Measurements from ENCODE around the gene RNF113B.

Gene RNF113B

DNA sequence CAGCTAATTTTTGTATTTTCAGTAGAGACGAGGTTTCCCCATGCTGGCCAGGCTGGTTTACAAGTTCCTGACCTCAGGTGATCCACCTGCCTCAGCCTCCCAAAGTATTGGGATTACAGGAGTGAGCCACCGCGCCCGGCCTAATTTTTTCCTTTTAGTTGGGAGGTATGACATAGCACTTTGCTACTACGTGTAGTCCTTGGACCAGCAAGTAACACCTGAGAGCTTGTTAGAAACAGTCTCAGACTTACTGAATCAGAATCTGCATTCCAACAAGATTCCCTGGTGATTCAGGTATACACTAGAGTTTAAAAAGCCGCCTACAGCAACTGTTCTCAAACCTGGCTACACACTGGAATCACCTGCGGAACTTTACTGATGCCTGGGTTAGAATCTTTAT, 36.0 kb downstream of the RNF113B start:
- H3K23ac ChIP-seq (ENCODE audit: low read length in 2 of 2), result no peak overlapping the region
- H2BK12ac ChIP-seq (ENCODE audit: low read length in 2 of 2), result no peak overlapping the region
- no peak overlapping the region for H2AK5ac ChIP-seq (ENCODE audit: low read length, severe bottlenecking)
- H3K27me3 ChIP-seq (ENCODE audit: control insufficient read depth in 1 of 2, insufficient read depth in 1 of 2, low read length in 2 of 2), result no peaks in the 10 kb centered on the region
- H3K4me1 ChIP-seq (ENCODE audit: control insufficient read depth, insufficient read depth, low read depth, low read length), result peaks cover 12% of the 10 kb centered on the region
- peaks cover 2% of the 10 kb centered on the region for H3K79me1 ChIP-seq (replicated peaks; ENCODE audit: low read length, poor library complexity, severe bottlenecking)
- no peak overlapping the region for H2BK5ac ChIP-seq (ENCODE audit: low read depth, low read length, poor library complexity, severe bottlenecking)
- no peak overlapping the region for H3K4ac ChIP-seq (ENCODE audit: low read depth in 1 of 2, low read length in 2 of 2)
- H3K9me3 ChIP-seq (ENCODE audit: control insufficient read depth, low read length), result no peaks in the 10 kb centered on the region
- no peak overlapping the region for H3K4me2 ChIP-seq (ENCODE audit: low read length, poor library complexity, severe bottlenecking)
- no peak overlapping the region for H3K27ac ChIP-seq (ENCODE audit: low read length, poor library complexity, severe bottlenecking)
- no peak overlapping the region for H2AFZ ChIP-seq (ENCODE audit: low read depth, low read length)
- WGBS, result 92% methylated on average over 7 of the region's 7 CpGs
- no peak overlapping the region for H3K4me3 ChIP-seq (ENCODE audit: insufficient read depth in 1 of 2, low read depth in 1 of 2, low read length in 2 of 2)
- no peak overlapping the region for H4K91ac ChIP-seq (ENCODE audit: low read length)
- no peak overlapping the region for H2BK15ac ChIP-seq (ENCODE audit: low read depth, poor library complexity, severe bottlenecking)
- no peaks in the 10 kb centered on the region for H3K36me3 ChIP-seq (ENCODE audit: control insufficient read depth in 1 of 2, insufficient read depth in 2 of 2, low read depth in 1 of 2, low read length in 2 of 2)
- no peak overlapping the region for H4K8ac ChIP-seq (ENCODE audit: low read length)
- H3K9ac ChIP-seq (ENCODE audit: low read length), result no peak overlapping the region
- no peak overlapping the region for H3K18ac ChIP-seq (ENCODE audit: low read depth in 1 of 2, low read length in 2 of 2)
- no peak for DNase-seq
- no peak overlapping the region for H3K14ac ChIP-seq (ENCODE audit: low read length in 2 of 2)
- no peak overlapping the region for H2BK120ac ChIP-seq (ENCODE audit: low read depth, low read length)

DNA sequence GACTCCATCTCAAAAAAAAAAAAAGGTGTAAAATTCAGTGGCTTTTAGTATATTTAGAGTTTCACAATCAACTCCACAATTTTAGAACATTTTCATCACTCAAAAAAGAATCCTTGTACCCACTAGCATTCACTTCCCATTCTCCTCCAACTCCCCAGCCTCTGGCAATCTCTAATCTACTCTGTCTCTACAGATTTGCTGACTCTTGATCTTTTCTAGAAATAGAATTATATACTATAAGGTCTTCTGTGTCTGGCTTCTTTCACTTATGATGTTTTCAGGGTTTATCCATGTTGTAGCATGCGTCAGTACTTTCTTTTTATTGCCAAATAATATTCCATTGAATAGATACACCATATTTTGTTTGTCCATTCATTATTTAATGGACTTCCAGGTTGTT, 42.2 kb downstream of the RNF113B start:
- H3K79me1 ChIP-seq (replicated peaks; ENCODE audit: low read length, poor library complexity, severe bottlenecking), result no peaks in the 10 kb centered on the region
- H2BK15ac ChIP-seq (ENCODE audit: low read depth, poor library complexity, severe bottlenecking), result no peak overlapping the region
- H3K4ac ChIP-seq (ENCODE audit: low read depth in 1 of 2, low read length in 2 of 2), result no peak overlapping the region
- WGBS, result no CpG with 5 or more reads among the region's 1 CpG
- H2BK5ac ChIP-seq (ENCODE audit: low read depth, low read length, poor library complexity, severe bottlenecking), result no peak overlapping the region
- H3K36me3 ChIP-seq (ENCODE audit: control insufficient read depth in 1 of 2, insufficient read depth in 2 of 2, low read depth in 1 of 2, low read length in 2 of 2), result no peaks in the 10 kb centered on the region
- H3K4me2 ChIP-seq (ENCODE audit: low read length, poor library complexity, severe bottlenecking), result no peak overlapping the region
- no peak overlapping the region for H3K14ac ChIP-seq (ENCODE audit: low read length in 2 of 2)
- H4K8ac ChIP-seq (ENCODE audit: low read length), result no peak overlapping the region
- H3K23ac ChIP-seq (ENCODE audit: low read length in 2 of 2), result no peak overlapping the region
- no peak overlapping the region for H3K27ac ChIP-seq (ENCODE audit: low read length, poor library complexity, severe bottlenecking)
- no peak overlapping the region for H2AFZ ChIP-seq (ENCODE audit: low read depth, low read length)
- no peak for DNase-seq
- no peak overlapping the region for H2BK12ac ChIP-seq (ENCODE audit: low read length in 2 of 2)
- no peaks in the 10 kb centered on the region for H3K4me1 ChIP-seq (ENCODE audit: control insufficient read depth, insufficient read depth, low read depth, low read length)
- H2AK5ac ChIP-seq (ENCODE audit: low read length, severe bottlenecking), result no peak overlapping the region
- H3K4me3 ChIP-seq (ENCODE audit: insufficient read depth in 1 of 2, low read depth in 1 of 2, low read length in 2 of 2), result no peak overlapping the region
- no peak overlapping the region for H2BK120ac ChIP-seq (ENCODE audit: low read depth, low read length)
- no peak overlapping the region for H3K9ac ChIP-seq (ENCODE audit: low read length)
- H3K27me3 ChIP-seq (ENCODE audit: control insufficient read depth in 1 of 2, insufficient read depth in 1 of 2, low read length in 2 of 2), result no peaks in the 10 kb centered on the region
- H4K91ac ChIP-seq (ENCODE audit: low read length), result no peak overlapping the region
- H3K18ac ChIP-seq (ENCODE audit: low read depth in 1 of 2, low read length in 2 of 2), result no peak overlapping the region
- no peaks in the 10 kb centered on the region for H3K9me3 ChIP-seq (ENCODE audit: control insufficient read depth, low read length)

DNA sequence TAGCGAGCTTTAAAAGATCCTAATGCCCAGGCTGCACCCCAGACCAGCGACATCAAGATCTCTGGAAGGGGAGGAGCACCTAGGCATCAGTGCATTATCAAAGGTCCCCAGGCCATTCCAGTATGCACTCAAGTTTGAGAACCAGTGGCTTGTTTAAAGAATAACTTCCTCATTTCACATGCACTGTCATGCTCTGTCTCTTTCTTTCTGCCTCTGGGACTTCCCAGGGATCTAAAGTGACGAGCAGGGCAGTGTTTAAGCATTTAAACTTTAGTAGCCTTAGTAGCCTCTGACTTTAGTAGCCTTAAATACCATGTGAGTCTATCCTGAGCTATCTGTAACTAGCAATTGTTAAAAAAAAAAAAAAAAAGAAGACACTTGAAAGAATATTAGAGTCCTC, 43.1 kb downstream of the RNF113B start:
- H3K4me3 ChIP-seq (ENCODE audit: insufficient read depth in 1 of 2, low read depth in 1 of 2, low read length in 2 of 2), result no peak overlapping the region
- no peak overlapping the region for H3K9ac ChIP-seq (ENCODE audit: low read length)
- H3K4me2 ChIP-seq (ENCODE audit: low read length, poor library complexity, severe bottlenecking), result no peak overlapping the region
- H3K36me3 ChIP-seq (ENCODE audit: control insufficient read depth in 1 of 2, insufficient read depth in 2 of 2, low read depth in 1 of 2, low read length in 2 of 2), result no peaks in the 10 kb centered on the region
- WGBS, result 67% methylated on average over 2 of the region's 3 CpGs
- no peak for DNase-seq
- H3K79me1 ChIP-seq (replicated peaks; ENCODE audit: low read length, poor library complexity, severe bottlenecking), result no peaks in the 10 kb centered on the region
- no peak overlapping the region for H2BK5ac ChIP-seq (ENCODE audit: low read depth, low read length, poor library complexity, severe bottlenecking)
- no peak overlapping the region for H3K27ac ChIP-seq (ENCODE audit: low read length, poor library complexity, severe bottlenecking)
- H3K27me3 ChIP-seq (ENCODE audit: control insufficient read depth in 1 of 2, insufficient read depth in 1 of 2, low read length in 2 of 2), result no peaks in the 10 kb centered on the region
- H3K4ac ChIP-seq (ENCODE audit: low read depth in 1 of 2, low read length in 2 of 2), result no peak overlapping the region
- no peak overlapping the region for H2AFZ ChIP-seq (ENCODE audit: low read depth, low read length)
- no peak overlapping the region for H2AK5ac ChIP-seq (ENCODE audit: low read length, severe bottlenecking)
- H3K9me3 ChIP-seq (ENCODE audit: control insufficient read depth, low read length), result no peaks in the 10 kb centered on the region
- H2BK12ac ChIP-seq (ENCODE audit: low read length in 2 of 2), result no peak overlapping the region
- no peak overlapping the region for H2BK15ac ChIP-seq (ENCODE audit: low read depth, poor library complexity, severe bottlenecking)
- no peak overlapping the region for H3K23ac ChIP-seq (ENCODE audit: low read length in 2 of 2)
- H3K18ac ChIP-seq (ENCODE audit: low read depth in 1 of 2, low read length in 2 of 2), result no peak overlapping the region
- H4K8ac ChIP-seq (ENCODE audit: low read length), result no peak overlapping the region
- no peak overlapping the region for H3K14ac ChIP-seq (ENCODE audit: low read length in 2 of 2)
- H2BK120ac ChIP-seq (ENCODE audit: low read depth, low read length), result no peak overlapping the region
- no peaks in the 10 kb centered on the region for H3K4me1 ChIP-seq (ENCODE audit: control insufficient read depth, insufficient read depth, low read depth, low read length)
- H4K91ac ChIP-seq (ENCODE audit: low read length), result no peak overlapping the region

DNA sequence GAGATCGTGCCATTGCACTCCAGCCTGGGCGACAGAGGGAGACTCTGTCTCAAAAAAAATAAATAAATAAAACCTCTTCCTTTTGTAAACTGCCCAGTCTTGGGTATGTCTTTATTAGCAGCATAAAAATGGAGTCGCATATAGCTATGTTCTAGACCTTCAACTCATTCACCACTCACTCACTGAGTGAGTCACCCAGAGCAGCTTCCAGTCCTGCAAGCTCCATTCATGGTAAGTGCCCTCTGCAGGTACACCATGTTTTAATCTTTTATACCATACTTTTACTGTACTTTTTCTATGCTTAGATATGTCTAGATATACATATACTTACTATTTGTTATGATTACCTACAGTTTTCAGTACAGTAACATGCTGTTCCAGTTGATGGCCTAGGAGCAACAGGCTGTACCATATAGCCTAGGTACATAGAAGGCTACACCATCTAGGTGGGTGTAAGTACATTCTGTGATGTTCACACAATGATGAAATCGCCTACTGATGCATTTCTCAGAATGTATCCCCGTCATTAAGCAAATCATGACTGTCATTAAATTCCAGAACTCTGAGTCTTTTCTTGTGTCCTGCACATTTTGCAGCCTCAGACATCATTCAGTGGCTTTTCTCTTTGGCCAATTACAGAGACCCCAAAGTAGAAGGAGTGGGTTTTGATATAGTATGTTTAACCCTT, 47.9 kb downstream of the RNF113B start:
- Histone ChIP-seq H3K14ac (ENCODE audit: low read length in 2 of 2) (no peak overlapping the region), H3K36me3 (ENCODE audit: control insufficient read depth in 1 of 2, insufficient read depth in 2 of 2, low read depth in 1 of 2, low read length in 2 of 2) (no peaks in the 10 kb centered on the region), H3K27ac (ENCODE audit: low read length, poor library complexity, severe bottlenecking) (no peak overlapping the region), H3K18ac (ENCODE audit: low read depth in 1 of 2, low read length in 2 of 2) (no peak overlapping the region), H3K4me3 (ENCODE audit: insufficient read depth in 1 of 2, low read depth in 1 of 2, low read length in 2 of 2) (no peak overlapping the region), H2BK5ac (ENCODE audit: low read depth, low read length, poor library complexity, severe bottlenecking) (no peak overlapping the region), H3K9ac (ENCODE audit: low read length) (no peak overlapping the region), H3K9me3 (ENCODE audit: control insufficient read depth, low read length) (no peaks in the 10 kb centered on the region), H3K23ac (ENCODE audit: low read length in 2 of 2) (no peak overlapping the region), H3K27me3 (ENCODE audit: control insufficient read depth in 1 of 2, insufficient read depth in 1 of 2, low read length in 2 of 2) (no peaks in the 10 kb centered on the region), H2BK12ac (ENCODE audit: low read length in 2 of 2) (no peak overlapping the region), H4K91ac (ENCODE audit: low read length) (no peak overlapping the region), H2BK120ac (ENCODE audit: low read depth, low read length) (no peak overlapping the region), H2BK15ac (ENCODE audit: low read depth, poor library complexity, severe bottlenecking) (no peak overlapping the region), H3K4me1 (ENCODE audit: control insufficient read depth, insufficient read depth, low read depth, low read length) (no peaks in the 10 kb centered on the region), H2AK5ac (ENCODE audit: low read length, severe bottlenecking) (no peak overlapping the region), H3K4me2 (ENCODE audit: low read length, poor library complexity, severe bottlenecking) (no peak overlapping the region), H3K4ac (ENCODE audit: low read depth in 1 of 2, low read length in 2 of 2) (no peak overlapping the region), H4K8ac (ENCODE audit: low read length) (no peak overlapping the region), H2AFZ (ENCODE audit: low read depth, low read length) (no peak overlapping the region), H3K79me1 (replicated peaks; ENCODE audit: low read length, poor library complexity, severe bottlenecking) (no peaks in the 10 kb centered on the region)
- DNase-seq, result no peak
- 88% methylated on average over 5 of the region's 5 CpGs for WGBS
